ENCODE results near the gene LINS1. TPM values are rescaled to one million over a fixed set of nuclear protein-coding genes. Genes with fewer than 3 reads are reported as not detected.

The LINS1 gene
- total and polyA plus RNA-seq, 2 of the 8 experiments (the other 6 are each of a cell fraction or from before 2014, with no cell fraction given), result 4.2 to 8.1 TPM

GRCh38 chr15:100645671-100646070, 43.7 kb upstream of the LINS1 start:
- Histone ChIP-seq H3K79me2 (ENCODE audit: control insufficient read depth in 1 of 2, insufficient read depth in 2 of 2, low read length in 2 of 2) (peaks cover 0 to 7% of the 10 kb centered on the region in 2 experiments; a peak in 1 of 4 replicates), H3K27ac (ENCODE audit: low read depth, low read length) (no peak overlapping the region), H2BK20ac (ENCODE audit: low read length) (no peak overlapping the region), H2BK15ac (ENCODE audit: low read length) (no peak overlapping the region), H3K4ac (replicated peaks; ENCODE audit: insufficient read length, low read depth, low read length) (no peak overlapping the region), H2BK12ac (ENCODE audit: low read depth, low read length) (no peak overlapping the region), H4K20me1 (replicated peaks in 1 of 2; ENCODE audit: control insufficient read depth in 1 of 2, insufficient read depth in 2 of 2, low read length in 2 of 2) (peaks cover 0 to 2% of the 10 kb centered on the region in 2 experiments), H3K4me3 (ENCODE audit: extremely low read depth in 1 of 4, insufficient read depth in 2 of 4, low read depth in 3 of 4, low read length in 4 of 4) (no peak overlapping the region), H2BK120ac (replicated peaks; ENCODE audit: low read depth, low read length) (no peak overlapping the region), H2BK5ac (ENCODE audit: low read depth, low read length) (no peak overlapping the region), H3K4me1 (replicated peaks in 1 of 4; ENCODE audit: control insufficient read depth in 3 of 4, insufficient read depth in 4 of 4, low read length in 3 of 4) (peaks cover 0 to 3% (median 0%) of the 10 kb centered on the region in 4 experiments; a peak in 1 of 7 replicates), H4K8ac (ENCODE audit: extremely low read depth, insufficient read depth, low read length) (no peak overlapping the region), H3K56ac (replicated peaks; ENCODE audit: insufficient read length, low read depth, low read length) (no peak overlapping the region), H3K23ac (ENCODE audit: insufficient read length) (no peak overlapping the region), H2AK5ac (ENCODE audit: low read depth, low read length) (no peak overlapping the region), H3K14ac (ENCODE audit: insufficient read length) (no peak overlapping the region), H3K18ac (ENCODE audit: extremely low read depth, low read length) (no peak overlapping the region), H3K23me2 (ENCODE audit: low read depth, low read length) (no peaks in the 10 kb centered on the region), H3K4me2 (ENCODE audit: insufficient read depth in 1 of 2, low read depth in 2 of 2, low read length in 2 of 2) (no peak overlapping the region), H3K27me3 (replicated peaks in 1 of 4; ENCODE audit: control insufficient read depth in 3 of 4, extremely low read depth in 1 of 4, insufficient read depth in 3 of 4, low read length in 3 of 4) (no peaks in the 10 kb centered on the region), H3K9ac (replicated peaks in 1 of 4; ENCODE audit: extremely low read depth in 1 of 4, low read depth in 3 of 4, low read length in 3 of 4) (no peak overlapping the region), H2AFZ (ENCODE audit: low read length) (no peak overlapping the region), H4K5ac (ENCODE audit: insufficient read length, low read depth, low read length) (no peak overlapping the region), H4K91ac (replicated peaks; ENCODE audit: insufficient read length, low read length) (no peak overlapping the region), H3K9me3 (ENCODE audit: insufficient read depth in 2 of 2, low read depth in 1 of 2, low read length in 1 of 2) (no peaks in the 10 kb centered on the region), H3K36me3 (ENCODE audit: control insufficient read depth in 2 of 4, insufficient read depth in 4 of 4, low read length in 3 of 4) (no peaks in the 10 kb centered on the region), H3K79me1 (ENCODE audit: low read depth, low read length) (no peaks in the 10 kb centered on the region; the same call in 1 of the 2 replicates)
- no peak for FAIRE-seq
- WGBS, 2 experiments (ENCODE audit: extremely low coverage in 1 of 2, insufficient coverage in 1 of 2, insufficient read length in 1 of 2, insufficient replicate concordance in 2 of 2, low coverage in 1 of 2, low lambda C conversion rate in 2 of 2, missing lambda C conversion rate in 1 of 2), result 96% methylated on average over 5 of the region's 5 CpGs; no CpG with 5 or more reads in 1 of the 2 experiments
- ChIA-PET POLR2A (ENCODE audit: partially characterized antibody) (no interaction called here), CTCF (ENCODE audit: partially characterized antibody) (interaction anchor here (1.2 kb wide), 1 partner anchor 10 kb away, joined by 5 read pairs; no protein-coding TSS in a partner anchor)
- no peak for DNase-seq (ENCODE audit: low read depth in 1 of 2, low spot score in 2 of 2)
- TF ChIP-seq SUZ12 (IDR thresholded peaks at IDR 0.05; ENCODE audit: low read length) (no peak), CTBP2 (IDR thresholded peaks at IDR 0.05; ENCODE audit: borderline replicate concordance, insufficient read depth, insufficient read length, low read length) (no peak), KDM4A (IDR thresholded peaks at IDR 0.05; ENCODE audit: low read depth, low read length, severe bottlenecking) (no peak), KDM1A (IDR thresholded peaks at IDR 0.05; ENCODE audit: borderline replicate concordance, low read length) (no peak), RAD21 (IDR thresholded peaks at IDR 0.05 in 1 of 2, conservative IDR thresholded peaks at IDR 0.05 in 1 of 2; ENCODE audit: low read depth in 2 of 2, low read length in 2 of 2) (no peak), SIX5 (IDR thresholded peaks at IDR 0.05; ENCODE audit: low read depth, low read length) (no peak), BACH1 (IDR thresholded peaks at IDR 0.05; ENCODE audit: low read length) (no peak), ASH2L (IDR thresholded peaks at IDR 0.05; ENCODE audit: low read length) (no peak), POLR2A (IDR thresholded peaks at IDR 0.05; ENCODE audit: control extremely low read depth in 1 of 2, low read depth in 2 of 2, low read length in 2 of 2) (no peak), CTCF (IDR thresholded peaks at IDR 0.05; ENCODE audit: control extremely low read depth in 1 of 3, insufficient read depth in 1 of 3, low read depth in 1 of 3, low read length in 3 of 3) (no peak), POLR2AphosphoS5 (IDR thresholded peaks at IDR 0.05; ENCODE audit: low read depth, low read length) (no peak), SIN3A (conservative IDR thresholded peaks at IDR 0.05 in 1 of 2, IDR thresholded peaks at IDR 0.05 in 1 of 2; ENCODE audit: low read depth in 1 of 2, low read length in 2 of 2) (no peak)

All from H1 (cell line).